GM21723 (cell line): ENCODE measurements around the gene TENT4B.

ENCODE experiments used
- ATAC-seq: cut with Tn5 transposase; IDR thresholded peaks from one replicate; pipeline ENCODE4 v1.9.1; 2021; ENCODE audit warnings: mild to moderate bottlenecking, moderate library complexity; ENCODE audit not compliant: unreplicated experiment

TENT4B gene

DNA sequence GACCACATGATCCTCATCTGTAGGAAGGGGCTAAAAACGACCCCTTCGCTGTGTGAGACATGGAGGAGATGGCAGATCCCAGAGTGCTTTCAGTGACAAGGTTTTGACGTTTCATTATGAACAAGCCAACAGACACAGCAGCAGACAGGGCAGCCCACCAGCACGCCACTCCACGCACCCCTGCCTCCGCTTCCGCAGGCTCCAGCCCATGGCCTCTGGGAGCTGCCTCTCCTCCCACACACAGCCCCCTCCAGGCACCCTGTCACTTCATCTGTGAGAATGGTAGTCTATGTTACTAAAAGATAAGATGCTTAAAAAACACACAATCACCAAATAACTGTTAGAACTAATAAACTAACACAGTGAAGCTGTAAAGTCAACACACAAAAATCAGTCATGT is 101.0 kb downstream of the TENT4B start:
- no peak for ATAC-seq

DNA sequence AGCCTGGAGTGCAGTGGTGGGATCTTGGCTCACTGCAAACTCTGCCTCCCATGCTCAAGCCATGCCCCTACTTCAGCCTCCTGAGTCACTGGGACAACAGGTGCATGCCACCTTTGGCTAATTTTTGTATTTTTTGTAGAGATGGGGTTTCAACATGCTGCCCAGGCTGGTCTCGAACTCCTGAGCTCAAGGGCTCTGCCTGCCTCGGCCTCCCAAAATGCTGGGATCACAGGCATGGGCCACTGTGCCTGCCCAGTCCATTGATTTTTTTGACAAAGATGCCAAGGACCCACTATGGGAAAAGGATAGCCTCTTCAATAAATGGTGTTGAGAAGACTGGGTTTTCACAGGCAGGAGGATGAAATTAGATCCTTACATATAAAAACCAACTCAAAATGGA is 102.4 kb downstream of the TENT4B start:
- no peak for ATAC-seq

DNA sequence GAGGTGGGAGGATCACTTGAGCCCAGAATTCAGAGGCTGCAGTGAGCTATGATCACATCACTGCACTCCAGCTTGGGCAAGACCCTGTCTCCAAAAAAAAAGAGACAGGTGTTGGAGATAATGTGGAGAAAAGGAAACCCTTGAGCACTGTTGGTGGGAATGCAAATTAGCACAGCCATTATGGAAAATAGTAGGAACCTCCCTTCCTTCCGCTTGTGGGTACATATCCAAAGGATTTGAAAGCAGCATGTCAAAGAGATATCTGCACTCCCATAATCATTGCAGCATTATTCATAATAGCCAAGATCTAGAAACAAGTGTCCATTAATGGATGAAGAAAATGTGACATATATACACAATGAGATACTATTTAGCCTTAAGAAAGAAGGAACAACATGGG is 103.5 kb downstream of the TENT4B start:
- no peak for ATAC-seq

DNA sequence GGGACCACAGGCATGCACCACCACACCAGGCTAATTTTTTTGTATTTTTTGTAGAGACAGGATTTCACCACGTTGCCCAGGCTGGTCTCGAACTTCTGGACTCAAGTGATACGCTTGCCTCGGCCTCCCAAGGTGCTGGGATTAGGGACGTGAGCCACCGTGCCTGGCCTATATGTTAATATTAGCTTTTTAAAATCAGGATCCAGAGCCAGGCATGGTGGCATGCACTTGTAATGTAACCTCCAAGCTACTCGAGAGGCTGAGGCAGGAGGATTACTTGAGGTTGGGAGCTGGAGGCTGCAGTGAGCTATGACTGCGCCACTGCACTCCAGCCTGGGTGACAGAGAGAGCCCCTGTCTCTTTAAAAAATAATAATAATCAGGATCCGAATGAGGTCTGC is 104.8 kb downstream of the TENT4B start:
- no peak for ATAC-seq

DNA sequence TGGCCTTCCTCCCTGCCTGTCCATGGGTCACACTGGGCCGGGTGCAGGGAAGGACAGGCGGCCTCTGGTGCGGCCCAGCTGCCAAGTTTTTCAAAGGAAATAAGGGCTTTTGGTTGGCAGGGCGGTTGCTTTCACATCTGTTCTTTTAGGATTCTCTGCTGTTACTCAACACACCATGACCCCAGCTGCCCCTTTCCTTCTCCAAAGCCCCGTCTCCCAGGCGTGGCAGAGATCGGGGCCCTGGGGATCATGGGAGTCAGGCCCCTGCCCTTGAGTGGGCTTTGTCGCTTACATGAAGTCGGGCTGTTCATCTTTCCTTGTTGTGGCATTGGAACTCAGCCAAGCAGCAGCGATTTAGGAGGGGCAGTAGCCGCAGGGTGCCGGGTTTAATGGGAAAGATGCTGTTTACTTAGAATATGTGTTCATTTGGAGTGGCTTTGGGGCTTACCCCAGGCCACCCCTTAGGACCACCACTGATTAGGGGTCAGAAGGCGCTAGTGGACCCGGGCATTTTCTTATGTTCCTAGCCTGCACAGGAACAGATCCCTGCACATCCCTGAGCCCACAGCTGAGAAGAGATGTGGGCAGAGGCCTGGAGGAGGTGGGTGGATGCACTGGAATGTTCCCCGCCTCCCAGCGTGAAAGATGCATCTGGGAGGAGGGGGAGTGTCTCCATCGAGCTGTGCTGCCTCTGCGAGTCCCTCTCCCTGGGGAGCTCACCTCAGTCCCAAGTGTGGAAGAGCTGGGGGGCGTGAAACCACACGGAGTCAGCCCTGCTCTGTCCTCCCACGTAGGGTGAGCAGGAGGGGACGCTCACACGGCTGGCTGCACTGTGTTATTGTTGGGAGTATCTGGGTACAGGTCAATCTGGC is 106.5 kb downstream of the TENT4B start:
- ATAC-seq = no peak

DNA sequence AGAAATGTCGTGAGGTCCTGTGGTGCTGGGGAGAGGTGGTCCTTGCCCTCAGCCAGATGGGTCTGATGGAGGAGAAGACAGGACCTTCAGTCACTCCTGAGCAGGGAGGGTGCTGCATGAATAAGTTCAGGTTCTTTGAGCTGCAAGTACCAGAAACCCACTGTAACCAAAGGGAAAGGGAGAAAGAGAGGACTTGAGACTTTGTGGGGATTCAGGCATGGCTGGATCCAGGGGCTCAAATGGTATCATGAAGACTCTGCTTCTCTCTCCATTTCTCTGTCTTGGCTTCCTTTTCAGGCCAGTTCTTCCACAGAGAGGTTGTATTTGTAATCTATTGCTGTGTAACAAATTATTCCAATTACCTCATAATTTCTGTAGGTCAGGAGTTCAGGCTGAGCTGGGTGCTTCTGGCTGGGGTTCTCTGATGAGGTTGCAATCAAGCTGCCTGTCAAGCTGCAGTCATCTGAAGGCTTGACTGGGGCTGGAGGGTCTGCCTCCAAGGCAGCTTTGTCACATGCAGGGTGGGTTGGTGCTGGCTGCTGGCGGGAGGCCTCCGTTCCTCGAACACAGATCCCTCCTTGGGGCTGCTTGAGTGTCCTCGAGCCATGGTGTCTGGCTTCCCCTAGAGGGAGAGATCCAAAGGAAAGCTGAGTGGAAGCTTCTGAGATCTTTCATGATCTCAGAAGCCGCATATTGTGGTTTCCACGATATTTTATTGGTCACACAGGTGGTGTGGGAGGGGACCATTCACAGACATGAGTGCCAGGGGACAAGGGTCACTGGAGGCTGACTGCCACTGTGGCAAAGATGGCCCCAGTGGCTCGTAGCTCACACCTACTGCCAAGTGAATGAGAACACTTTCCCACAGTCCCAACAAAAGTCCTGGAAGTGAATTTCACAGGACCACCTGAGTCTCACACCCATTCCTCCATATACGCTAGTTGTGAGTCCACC is 107.4 kb downstream of the TENT4B start:
- no peak for ATAC-seq

DNA sequence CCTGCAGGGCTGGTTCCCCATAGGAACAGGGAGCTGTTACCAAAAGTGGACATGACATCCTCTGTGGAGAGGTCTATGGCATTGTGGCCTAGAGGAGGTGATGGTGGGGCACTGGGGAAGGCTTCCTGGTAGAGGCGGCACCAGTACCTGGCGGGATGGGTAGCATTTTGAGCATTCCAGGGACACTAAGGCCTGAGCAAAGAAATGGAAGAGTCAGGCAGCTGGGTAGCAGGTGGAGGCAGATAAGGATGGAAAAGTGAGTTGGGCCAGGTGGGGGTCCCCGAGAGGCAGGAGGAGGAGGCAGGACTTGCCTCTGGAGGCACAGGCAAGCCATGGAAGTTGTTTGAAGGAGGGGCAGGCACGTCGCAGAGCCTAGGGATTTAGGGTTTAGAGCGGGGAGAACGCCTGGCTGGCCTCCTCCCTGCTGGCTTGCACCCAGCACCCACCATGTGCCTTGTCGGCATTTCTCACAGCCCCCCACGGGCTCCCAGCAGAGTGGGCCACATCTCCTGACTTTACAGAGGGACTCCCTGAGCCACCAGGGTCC is 108.1 kb downstream of the TENT4B start:
- no peak for ATAC-seq

DNA sequence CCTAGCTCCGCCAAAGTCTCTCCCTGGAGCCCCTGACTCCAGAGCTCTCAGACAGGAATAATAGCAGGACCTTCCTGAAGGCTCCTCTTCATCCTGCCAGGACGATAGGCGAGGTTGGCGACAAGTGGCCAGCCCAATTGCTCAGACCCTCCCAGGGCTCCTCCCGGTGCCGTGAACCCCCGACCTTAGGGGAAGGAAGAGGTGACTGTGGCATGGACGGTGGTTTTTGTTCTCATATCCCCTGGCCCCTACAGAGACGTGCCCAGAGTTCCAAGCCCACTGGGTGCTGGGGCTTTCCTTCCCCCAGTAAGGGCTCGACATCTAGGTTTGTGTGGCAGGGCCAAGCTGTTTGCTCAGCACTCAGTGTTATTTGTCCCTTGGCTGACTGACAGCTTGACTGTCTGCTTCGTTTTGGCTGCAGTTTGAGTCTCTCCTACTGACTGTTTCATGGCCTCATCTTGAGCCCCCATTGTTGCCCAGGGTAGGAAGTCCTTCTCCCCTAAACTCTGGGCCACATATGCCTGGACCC is 108.7 kb downstream of the TENT4B start:
- no peak for ATAC-seq

DNA sequence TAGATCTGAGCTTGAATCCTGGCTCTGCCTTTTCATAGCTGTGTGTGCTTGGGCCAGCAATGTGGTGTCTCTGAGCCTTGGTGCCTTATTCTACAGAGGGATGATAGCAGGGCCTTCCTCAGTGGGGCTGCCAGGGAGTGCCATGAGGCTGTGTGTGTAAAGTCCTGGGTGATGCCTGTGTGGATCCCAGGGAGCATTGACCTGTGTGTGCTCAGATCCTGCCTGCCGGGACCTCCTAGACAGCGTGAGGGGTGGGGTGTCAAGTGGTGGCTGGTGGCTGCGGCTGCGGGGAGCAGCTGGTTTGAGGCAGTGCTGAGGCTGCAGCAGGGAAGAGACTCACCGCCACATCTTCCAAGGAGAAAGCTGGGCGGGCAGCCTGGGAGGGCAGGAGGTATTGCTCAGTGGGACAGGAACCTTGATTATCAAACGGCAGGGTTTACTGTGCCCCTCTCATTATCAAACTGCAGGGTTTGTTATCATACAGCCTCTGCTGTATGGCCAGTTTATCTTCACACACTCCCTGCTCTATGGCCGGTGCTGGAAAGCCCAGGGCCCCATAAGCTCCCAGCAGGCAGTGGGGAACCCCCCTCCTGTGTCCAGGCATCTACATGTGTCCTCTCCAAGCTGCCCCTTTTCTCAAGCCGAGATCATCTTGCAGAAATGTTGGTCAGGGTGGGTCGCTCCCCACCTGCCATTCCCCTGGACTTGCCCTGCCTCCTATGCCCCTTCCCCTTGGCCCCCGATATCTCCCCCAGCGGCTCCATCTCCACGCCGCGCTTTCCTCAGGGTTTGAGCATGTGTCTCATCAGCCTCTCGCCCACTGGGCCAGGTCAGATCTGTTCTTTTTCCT is 110.2 kb downstream of the TENT4B start:
- ATAC-seq = no peak

DNA sequence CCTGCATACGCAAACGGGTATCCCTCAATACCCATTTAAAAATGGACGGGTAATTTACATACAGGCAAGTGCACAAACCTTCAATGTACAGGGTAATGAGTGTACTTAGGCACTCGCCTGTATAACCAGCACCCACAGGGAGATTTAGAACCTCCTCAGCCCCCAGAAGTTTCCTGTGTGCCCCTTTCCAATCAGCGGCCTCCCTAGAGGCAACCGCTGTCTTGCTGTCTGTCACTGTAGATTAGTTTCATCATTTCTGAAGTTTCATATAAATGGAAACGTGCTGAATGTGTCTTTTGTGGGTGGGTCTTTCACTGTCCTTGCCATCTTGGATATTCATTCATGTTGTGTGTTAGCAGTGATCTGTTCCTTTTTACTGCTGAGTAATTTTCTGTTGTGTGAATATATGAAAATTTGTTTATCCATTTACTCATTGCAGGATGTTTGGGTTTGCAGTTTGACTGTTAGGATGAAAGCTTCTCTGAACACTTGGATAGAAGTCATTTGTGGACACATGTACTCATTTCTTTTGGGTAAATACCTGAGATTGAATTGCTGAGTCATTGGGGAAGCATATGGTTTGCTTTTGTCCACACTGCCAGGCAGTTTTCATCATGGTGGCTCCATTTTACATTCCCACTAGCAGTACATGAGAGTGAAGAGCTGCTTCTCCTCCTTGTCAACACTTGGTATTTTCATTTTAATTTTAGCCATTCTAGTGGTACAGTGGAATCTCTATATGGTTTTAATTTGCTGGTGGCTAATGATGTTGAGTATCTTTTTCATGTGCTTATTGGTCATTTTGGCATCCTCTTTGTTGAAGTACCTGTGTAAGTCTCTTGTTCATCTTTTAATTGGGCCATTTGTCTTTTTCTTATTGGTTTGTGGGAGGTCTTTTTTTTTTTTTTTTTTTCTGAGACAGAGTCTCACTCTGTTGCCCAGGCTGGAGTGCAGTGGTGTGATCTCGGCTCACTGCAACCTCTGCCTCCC is 111.1 kb downstream of the TENT4B start:
- no peak for ATAC-seq

DNA sequence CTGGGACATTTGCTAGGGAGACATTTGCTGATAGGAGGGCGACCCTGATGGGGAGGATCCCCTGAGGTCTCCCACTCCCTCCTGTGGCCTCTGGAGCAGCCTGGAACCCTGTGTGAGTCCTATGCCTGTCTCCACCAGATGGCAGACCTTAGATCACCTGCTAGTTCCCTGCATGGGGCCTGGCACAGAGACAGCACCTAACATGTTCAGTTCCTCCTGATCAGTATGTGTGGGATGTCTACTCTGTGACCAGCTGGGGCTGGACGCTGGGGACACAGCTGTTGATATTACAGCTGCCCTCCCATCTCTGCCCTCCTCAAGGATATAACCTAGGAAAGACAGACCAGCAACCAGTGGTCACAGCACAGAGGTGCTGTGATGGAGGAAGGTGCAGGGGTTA is 112.2 kb downstream of the TENT4B start:
- ATAC-seq = peak; percentile 27

DNA sequence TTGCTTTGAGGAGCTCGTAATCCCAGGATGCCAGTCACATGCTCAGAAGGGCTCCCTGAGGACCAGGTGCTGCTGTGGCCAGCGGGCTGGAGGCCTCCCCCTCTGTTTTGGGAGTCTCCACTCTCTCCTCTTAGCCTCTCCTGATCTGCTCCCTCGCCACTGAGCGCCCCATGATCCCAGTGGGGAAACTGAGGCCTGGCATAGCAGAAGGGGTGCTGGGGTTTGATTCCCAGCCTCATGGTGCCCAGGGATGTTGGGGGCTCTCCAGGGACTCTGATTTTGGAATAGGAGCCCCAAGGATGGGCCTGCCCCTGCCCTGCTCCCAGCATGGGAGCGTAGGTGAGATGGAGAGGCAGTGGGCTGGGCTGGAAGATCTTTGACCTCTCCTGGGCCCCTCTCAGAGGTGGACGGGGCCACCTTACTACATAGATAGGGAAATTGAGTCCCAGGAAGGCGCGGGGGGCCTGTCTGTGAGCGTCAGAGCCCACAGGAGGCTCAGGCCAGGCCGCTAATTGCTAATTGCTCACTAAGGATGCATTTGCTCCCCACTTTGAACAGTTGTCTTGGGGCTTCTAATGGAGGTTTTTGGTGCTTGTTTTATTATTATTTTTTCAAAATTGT is 112.7 kb downstream of the TENT4B start:
- ATAC-seq = peak; percentile 2

DNA sequence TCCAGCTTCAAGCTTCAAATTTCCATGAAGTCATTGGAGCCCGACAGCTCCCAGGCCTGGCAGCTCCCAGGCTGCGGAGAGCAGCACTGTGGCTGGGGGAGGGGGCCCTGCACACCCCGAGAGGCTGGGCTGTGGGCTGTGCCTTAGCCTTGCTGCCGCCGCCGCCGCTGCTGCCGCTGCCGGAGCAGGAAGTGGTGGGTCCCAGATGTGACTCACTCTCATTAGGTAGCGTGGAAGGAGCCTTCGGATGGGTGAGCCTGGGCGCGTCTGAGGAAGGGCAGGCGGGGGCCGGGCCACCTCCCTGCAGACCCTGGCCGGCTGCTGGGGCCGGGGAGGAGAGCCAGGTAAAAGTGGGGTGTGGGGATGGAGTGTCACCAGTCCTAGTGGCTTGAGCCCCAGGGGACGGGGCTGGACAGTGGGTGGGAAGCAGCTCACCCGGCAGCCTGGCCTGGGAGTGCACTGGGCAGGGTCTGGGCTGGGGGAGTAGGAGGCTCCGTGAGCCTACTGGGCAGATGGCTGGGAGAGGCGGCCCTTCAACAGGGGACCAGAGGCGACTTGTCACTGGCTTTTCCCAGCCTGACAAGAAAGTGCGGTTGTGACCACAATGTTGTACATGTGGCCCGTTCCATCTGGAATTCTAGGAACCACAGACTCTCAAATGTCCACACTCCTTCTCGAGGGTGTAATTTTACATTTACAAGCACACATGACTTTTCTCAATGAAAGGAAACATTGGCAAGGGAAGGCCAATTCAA is 113.4 kb downstream of the TENT4B start, which contains the start of gene ADCY7:
TSS of gene ADCY7 (plus strand) at position 215 of the 755 bp plus-strand sequence. CDS start 21,629 bp downstream, outside the sequence.
- ATAC-seq = peak; percentile 84

DNA sequence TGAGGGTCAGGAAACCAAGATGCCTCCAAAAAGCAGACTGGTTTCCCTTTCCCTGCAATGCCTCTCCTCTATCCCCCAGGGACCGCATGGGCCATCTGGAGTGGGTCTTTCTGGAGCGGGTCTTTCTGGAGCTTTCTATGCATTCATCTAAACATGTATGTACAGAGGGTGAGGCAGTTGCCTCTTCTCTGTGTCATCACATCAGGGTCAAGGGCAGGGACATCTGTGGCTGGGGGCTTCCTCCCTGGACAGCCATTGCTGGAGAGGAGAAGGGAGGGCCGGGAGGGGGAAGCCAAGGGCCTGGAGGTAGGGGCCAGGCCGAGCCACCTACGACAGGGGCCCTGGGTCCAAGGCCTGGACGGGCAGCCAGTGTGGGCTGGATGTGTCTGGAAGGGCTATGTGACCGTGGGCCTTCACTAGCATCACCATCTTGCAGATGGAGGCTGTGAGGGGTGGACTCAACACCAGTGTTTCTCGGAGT is 114.1 kb downstream of the TENT4B start:
- no peak for ATAC-seq

DNA sequence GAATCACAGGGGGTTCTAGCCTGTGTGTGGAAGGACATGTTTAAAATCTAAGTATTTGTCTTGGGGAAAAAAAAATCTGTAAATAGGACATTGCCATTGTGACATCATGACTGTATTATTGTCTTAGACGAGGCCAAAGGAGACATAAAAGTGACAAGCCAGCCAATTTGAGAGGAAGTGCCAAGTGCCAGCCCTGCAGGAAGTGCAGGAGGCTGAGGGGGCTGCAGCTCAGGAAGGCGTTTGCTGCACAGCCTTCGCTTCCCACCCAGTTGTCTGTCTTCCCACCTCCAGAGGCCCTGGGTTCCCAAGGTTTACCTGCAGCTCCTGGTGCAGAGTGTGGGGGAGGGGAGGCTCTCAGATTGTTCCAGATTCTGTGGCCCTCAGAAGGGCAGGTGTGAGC is 114.5 kb downstream of the TENT4B start:
- no peak for ATAC-seq

DNA sequence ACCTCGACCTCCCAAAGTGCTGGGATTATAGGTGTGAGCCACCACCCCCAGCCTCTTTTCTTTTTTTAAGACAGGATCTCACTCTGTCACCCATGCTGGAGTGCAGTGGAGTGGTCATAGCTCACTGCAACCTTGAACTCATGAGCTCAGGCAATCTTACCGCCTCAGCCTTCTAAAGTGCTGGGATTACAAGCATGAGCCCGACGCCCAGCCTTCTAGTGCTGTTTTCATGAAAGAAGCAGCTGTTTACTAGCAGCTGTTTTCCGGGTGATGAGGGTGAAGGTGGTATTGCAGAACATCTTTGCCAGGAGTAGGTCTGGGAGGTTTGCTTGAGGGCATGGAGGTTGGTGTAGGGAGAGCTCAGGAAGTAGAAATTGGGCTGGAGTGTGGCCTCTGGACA is 115.2 kb downstream of the TENT4B start:
- ATAC-seq = no peak

DNA sequence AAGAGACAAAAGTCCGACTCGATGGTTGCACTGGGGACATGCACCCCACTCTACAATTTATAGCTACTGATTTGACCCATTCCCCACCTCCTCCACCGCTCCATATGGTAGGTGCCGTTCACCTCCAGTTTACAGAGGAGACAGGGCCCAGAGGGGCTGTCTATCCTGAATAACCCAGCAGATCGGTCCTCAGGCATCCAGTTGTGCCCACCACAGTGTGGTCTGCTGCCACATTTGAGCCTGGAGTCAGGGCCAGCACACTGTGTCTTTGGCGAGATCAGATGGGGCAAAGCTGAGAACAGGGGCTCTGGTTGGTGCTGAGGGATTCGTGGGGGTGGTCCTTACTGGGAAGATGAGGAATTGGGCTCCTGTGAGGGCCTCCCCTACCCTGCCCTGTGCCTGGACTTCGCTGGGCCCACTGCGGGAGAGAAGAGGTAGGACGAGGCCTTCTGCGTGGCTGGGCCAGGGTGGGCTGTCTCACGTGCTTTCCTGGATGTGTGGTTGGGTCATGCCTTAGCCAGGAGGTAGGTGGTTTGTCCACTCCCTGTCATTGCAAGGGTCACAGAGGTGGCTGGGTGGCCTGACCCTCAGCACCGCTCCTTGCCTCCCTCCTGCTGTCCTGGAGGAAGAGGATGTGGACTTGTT is 116.1 kb downstream of the TENT4B start:
- ATAC-seq = no peak
